Activated naive CD8-positive, alpha-beta T cell treated with anti-CD3 and anti-CD28 coated beads, Interleukin-2, amount 10 ng/mL, durations not matched to agents 7 days and 5 days (primary cell): Measurements from ENCODE around the gene DMRTC1. TPM values are rescaled to one million over a fixed set of nuclear protein-coding genes. Genes with fewer than 3 reads are reported as not detected.
"Not testable (repeated sequence)": the region's sequence is repeated elsewhere in the genome, so short reads cannot be mapped to it uniquely, and the experiment has no call there.

Experiments
- ATAC-seq: fragments of 150-1000 bp; cut with Tn5 transposase; one replicate; pipeline ENCODE4 v1.10.0; 2021; ENCODE audit warnings: low read depth, moderate library complexity
- POLR2A ChIA-PET: fragments of 350-600 bp; sonication (Branson Sonifier 250); formaldehyde crosslinking; loops from one replicate; lab custom pipeline; 2021; ENCODE audit warnings: antibody characterized with exemption; lab: Charles Lee
- DNase-seq: peaks from one replicate; pipeline ENCODE4 v3.0.0; 2021
- H3K27ac Mint-ChIP-seq: one replicate; pipeline ENCODE4 v1.8.0; 2022; ENCODE audit warnings: mild to moderate bottlenecking, mixed read lengths
- H3K27me3 Mint-ChIP-seq: one replicate; pipeline ENCODE4 v1.8.0; 2022; ENCODE audit warnings: mild to moderate bottlenecking, moderate library complexity, mixed read lengths
- H3K36me3 Mint-ChIP-seq: one replicate; pipeline ENCODE4 v1.8.0; 2021; ENCODE audit warnings: mild to moderate bottlenecking, mixed read lengths
- H3K4me1 Mint-ChIP-seq: one replicate; pipeline ENCODE4 v1.8.0; 2021; ENCODE audit warnings: mixed read lengths
- H3K4me3 Mint-ChIP-seq: one replicate; pipeline ENCODE4 v1.8.0; 2022; ENCODE audit warnings: mild to moderate bottlenecking, moderate library complexity, mixed read lengths
- H3K9me3 Mint-ChIP-seq: one replicate; pipeline ENCODE4 v1.8.0; 2021; ENCODE audit warnings: mixed read lengths
- total RNA-seq, 2 experiments: library from RNA; stranded (reverse); gene quantifications; one replicate each; pipeline ENCODE4 v1.2.3, GENCODE V29; 2021

DMRTC1 gene, protein sequence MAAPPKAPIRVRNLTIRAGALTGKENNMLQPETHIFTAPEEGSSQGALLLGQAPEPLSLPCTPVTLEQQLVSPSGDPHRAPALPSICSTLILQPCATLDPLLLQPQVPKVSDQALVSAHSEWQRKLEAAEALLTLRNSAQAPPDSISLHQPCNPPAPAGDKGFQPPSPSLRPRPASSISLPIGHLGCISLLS
- under 1 TPM; 0.28 to 0.31 TPM for total RNA-seq

DNA sequence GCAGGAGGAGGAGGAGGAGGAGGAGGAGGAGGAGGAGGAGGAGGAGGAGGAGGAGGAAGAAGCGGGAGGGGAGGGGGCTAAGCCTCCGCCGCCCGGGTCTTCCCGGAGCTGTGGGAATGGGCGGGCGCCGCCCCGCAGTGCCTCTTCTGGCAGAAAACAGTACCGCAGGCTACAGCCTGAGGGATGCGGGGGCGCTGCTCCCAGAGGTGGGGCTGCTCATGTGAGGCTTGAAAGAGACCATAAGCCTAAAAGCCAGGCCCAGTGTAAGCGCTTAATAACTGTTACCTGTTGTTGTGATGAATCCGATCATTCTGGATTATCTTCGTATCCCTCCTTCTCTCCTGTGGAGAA is at the start of gene DMRTC1:
Gene DMRTC1, minus strand, starts transcription at position 19 of the 351 bp plus-strand sequence. CDS start 68,143 bp downstream, outside the sequence.
- H3K27me3 Mint-ChIP-seq, POLR2A ChIA-PET, DNase-seq, H3K36me3 Mint-ChIP-seq, H3K9me3 Mint-ChIP-seq, H3K4me3 Mint-ChIP-seq, H3K27ac Mint-ChIP-seq, H3K4me1 Mint-ChIP-seq: not testable (repeated sequence)
- peak; percentile 78 for ATAC-seq

DNA sequence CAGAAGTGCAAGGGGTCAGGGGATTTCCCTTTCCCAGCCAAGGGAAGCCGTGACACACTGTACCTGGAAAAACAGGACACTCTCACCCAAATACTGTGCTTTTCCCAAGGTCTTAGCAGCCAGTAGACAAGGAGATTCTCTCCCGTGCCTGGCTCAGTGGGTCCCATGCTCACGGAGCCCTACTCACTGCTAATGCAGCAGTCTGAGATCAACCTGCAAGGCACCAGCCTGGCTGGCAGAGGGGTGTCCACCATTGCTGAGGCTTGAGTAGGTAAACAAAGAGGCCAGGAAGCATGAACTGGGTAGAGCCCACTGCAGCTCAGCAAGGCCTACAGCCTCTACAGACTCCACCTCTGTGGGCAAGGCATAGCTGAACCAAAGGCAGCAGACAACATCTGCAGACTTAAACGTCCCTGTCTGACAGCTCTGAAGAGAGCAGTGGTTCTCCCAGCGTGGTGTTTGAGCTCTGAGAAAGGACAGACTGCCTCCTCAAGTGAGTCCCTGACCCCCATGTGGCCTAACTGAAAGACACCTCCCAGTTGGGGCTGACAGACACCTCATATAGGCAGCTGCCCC is 37.3 kb upstream of the DMRTC1 start:
- DNase-seq, H3K4me1 Mint-ChIP-seq, H3K36me3 Mint-ChIP-seq, H3K4me3 Mint-ChIP-seq, H3K9me3 Mint-ChIP-seq, POLR2A ChIA-PET, H3K27me3 Mint-ChIP-seq, H3K27ac Mint-ChIP-seq, ATAC-seq: not testable (repeated sequence)

GRCh38 chrX:72974885-72975284 is 31.2 kb upstream of the DMRTC1 start:
- DNase-seq, H3K27me3 Mint-ChIP-seq, H3K27ac Mint-ChIP-seq, H3K36me3 Mint-ChIP-seq, H3K4me3 Mint-ChIP-seq, POLR2A ChIA-PET, ATAC-seq, H3K4me1 Mint-ChIP-seq, H3K9me3 Mint-ChIP-seq: not testable (repeated sequence)

DNA sequence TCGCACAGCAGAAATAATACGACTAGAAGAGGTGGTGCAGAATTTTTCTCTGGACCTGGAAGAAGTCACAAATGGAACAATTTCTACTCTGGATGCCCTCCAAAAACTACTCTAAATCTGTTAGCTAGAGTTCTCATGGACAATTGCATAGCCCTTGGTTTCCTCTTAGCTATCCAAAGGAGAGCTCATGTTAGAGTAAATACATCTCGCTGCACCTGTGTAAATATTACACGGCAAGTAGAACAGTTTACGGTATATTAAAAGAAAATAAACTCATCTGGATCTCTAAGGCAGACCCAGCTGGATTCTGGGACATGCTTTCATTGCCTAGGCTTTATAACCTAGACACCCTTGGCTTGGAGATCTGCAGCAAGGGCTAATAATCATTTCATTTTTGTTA is 28.2 kb upstream of the DMRTC1 start:
- H3K9me3 Mint-ChIP-seq, H3K27ac Mint-ChIP-seq, ATAC-seq, H3K4me1 Mint-ChIP-seq, DNase-seq, H3K4me3 Mint-ChIP-seq, POLR2A ChIA-PET, H3K27me3 Mint-ChIP-seq, H3K36me3 Mint-ChIP-seq: not testable (repeated sequence)

GRCh38 chrX:72959971-72960370 is 16.3 kb upstream of the DMRTC1 start:
- ATAC-seq, H3K27ac Mint-ChIP-seq, H3K4me3 Mint-ChIP-seq, H3K4me1 Mint-ChIP-seq, DNase-seq, H3K27me3 Mint-ChIP-seq, POLR2A ChIA-PET, H3K36me3 Mint-ChIP-seq, H3K9me3 Mint-ChIP-seq: not testable (repeated sequence)

DNA sequence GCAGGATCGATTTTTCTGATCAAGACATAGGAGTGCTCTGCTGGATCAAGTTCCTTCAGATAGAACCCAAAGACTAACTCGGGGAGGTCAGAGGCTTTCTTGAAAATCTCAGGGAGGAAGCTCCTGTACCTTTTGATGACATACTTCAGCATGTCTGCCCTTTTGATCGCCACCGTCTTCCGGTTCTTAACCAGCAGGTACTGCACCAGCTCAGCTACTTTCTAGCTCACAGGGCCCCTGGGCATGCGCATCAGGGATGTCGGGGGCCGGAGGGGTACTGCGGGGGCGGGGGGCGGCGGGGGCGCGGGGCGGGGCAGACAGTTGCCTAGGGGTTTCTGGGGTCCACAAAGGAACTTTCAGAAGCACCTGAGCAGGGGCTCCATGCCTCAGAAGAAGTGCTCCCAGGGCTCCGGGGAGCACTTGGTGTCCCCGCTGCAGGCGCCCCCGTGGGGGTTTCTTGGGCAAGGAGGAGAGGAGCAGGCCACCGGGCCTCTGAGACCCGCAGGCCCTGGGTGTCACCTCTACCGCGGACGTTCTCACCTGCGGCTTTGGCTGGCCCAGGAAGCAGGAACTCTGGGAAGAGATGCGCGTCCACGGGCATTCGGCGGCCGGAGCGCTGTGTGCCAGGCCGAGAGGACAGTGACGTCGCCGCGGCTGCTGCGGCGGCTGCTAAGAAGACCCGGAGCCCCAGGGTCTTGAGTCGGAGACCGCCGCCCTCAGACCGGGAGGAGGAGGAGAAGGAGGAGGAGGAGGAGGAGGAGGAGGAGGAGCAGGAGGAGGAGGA is 410 bp downstream of the DMRTC1 start:
- not testable (repeated sequence) for H3K27ac Mint-ChIP-seq, DNase-seq, H3K9me3 Mint-ChIP-seq

DNA sequence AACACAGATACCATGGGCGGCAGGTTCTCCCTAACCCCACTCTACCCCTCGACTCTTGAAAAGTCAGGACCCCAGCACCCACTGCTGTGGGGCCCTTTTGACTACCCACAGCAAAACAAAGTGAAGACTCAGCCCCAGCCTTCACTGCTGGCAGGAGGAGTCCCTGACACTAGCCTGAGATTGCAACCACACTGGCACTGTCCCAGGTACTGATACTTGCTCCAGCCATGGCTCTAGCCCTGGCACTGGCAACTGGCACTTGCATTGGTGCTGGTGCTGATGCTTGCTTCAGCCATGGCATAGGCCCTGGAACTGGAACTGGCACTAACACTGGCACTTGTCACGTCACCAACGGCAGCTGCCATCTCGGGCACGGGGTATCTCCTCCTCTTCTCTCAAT is 1.4 kb downstream of the DMRTC1 start:
- ATAC-seq, H3K4me3 Mint-ChIP-seq, H3K4me1 Mint-ChIP-seq, POLR2A ChIA-PET, H3K27ac Mint-ChIP-seq, H3K36me3 Mint-ChIP-seq, H3K9me3 Mint-ChIP-seq, DNase-seq, H3K27me3 Mint-ChIP-seq: not testable (repeated sequence)

More for the DNA sequence above, 410 bp downstream of the DMRTC1 start:
- H3K36me3 Mint-ChIP-seq, H3K4me1 Mint-ChIP-seq, H3K27me3 Mint-ChIP-seq, H3K4me3 Mint-ChIP-seq, POLR2A ChIA-PET: not testable (repeated sequence)
- ATAC-seq = peak; percentile 87

DNA sequence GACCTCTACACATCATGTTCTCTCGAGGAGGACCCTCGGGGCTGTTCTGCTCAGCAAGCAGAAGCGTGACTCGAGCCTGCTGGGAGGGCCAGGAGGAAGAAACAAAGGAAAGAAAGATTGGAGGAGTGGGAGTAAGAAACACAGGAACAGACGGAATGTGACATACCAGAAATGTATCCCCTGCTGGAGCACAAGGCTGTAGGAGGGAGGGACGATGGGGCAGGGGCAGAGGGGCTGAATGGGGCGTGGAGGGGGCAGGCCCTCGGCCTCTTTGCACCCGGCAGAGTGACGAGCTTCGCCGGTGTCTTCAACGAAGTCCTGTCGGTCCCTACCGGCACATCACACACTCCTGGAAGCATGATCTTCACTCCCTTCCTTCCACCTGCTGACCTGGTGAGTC is 5.7 kb downstream of the DMRTC1 start, which contains the start of gene FAM236A:
Gene FAM236A, plus strand, starts transcription at position 301 of the 400 bp plus-strand sequence. Its CDS starts 57 bp downstream, at position 358.
- ATAC-seq, POLR2A ChIA-PET, H3K4me1 Mint-ChIP-seq, H3K27ac Mint-ChIP-seq, H3K36me3 Mint-ChIP-seq, H3K27me3 Mint-ChIP-seq, H3K9me3 Mint-ChIP-seq, H3K4me3 Mint-ChIP-seq, DNase-seq: not testable (repeated sequence)

GRCh38 chrX:72936882-72937455 is 6.7 kb downstream of the DMRTC1 start:
- ATAC-seq, H3K4me1 Mint-ChIP-seq, H3K27me3 Mint-ChIP-seq, POLR2A ChIA-PET, DNase-seq, H3K36me3 Mint-ChIP-seq, H3K27ac Mint-ChIP-seq, H3K4me3 Mint-ChIP-seq, H3K9me3 Mint-ChIP-seq: not testable (repeated sequence)

GRCh38 chrX:72936455-72936854 is 7.2 kb downstream of the DMRTC1 start:
- H3K27ac Mint-ChIP-seq, H3K4me3 Mint-ChIP-seq, H3K27me3 Mint-ChIP-seq, H3K36me3 Mint-ChIP-seq, ATAC-seq, H3K9me3 Mint-ChIP-seq, DNase-seq, H3K4me1 Mint-ChIP-seq, POLR2A ChIA-PET: not testable (repeated sequence)

GRCh38 chrX:72932283-72932682 is 11.4 kb downstream of the DMRTC1 start:
- ATAC-seq, DNase-seq, H3K4me3 Mint-ChIP-seq, H3K27me3 Mint-ChIP-seq, H3K9me3 Mint-ChIP-seq, H3K36me3 Mint-ChIP-seq, H3K4me1 Mint-ChIP-seq, POLR2A ChIA-PET, H3K27ac Mint-ChIP-seq: not testable (repeated sequence)

GRCh38 chrX:72916096-72916495 is 27.5 kb downstream of the DMRTC1 start:
- H3K9me3 Mint-ChIP-seq, POLR2A ChIA-PET, DNase-seq, ATAC-seq, H3K4me1 Mint-ChIP-seq, H3K27me3 Mint-ChIP-seq, H3K36me3 Mint-ChIP-seq, H3K27ac Mint-ChIP-seq, H3K4me3 Mint-ChIP-seq: not testable (repeated sequence)

GRCh38 chrX:72912315-72912714 is 31.3 kb downstream of the DMRTC1 start, which contains the start of gene FAM236C:
FAM236C (plus strand) TSS chrX:72912615; CDS start chrX:72912715, 100 bp downstream.
- H3K4me3 Mint-ChIP-seq, H3K36me3 Mint-ChIP-seq, POLR2A ChIA-PET, ATAC-seq, H3K27me3 Mint-ChIP-seq, H3K27ac Mint-ChIP-seq, DNase-seq, H3K4me1 Mint-ChIP-seq, H3K9me3 Mint-ChIP-seq: not testable (repeated sequence)
